HG02884 (cell line): ENCODE results near the gene UBE2U.

ENCODE experiments used
- ATAC-seq: cut with Tn5 transposase; IDR thresholded peaks from one replicate; pipeline ENCODE4 v1.9.1; 2021; ENCODE audit warnings: mild to moderate bottlenecking, moderate library complexity; ENCODE audit not compliant: unreplicated experiment

The UBE2U gene

GRCh38 chr1:64290420-64290819 lies 87.0 kb downstream of the UBE2U start:
- ATAC-seq = no peak

- ATAC-seq = no peak
These were observed 88.5 kb downstream of the UBE2U start for GRCh38 chr1:64291931-64292330.

GRCh38 chr1:64292399-64292798 lies 89.0 kb downstream of the UBE2U start:
- ATAC-seq = no peak

GRCh38 chr1:64293820-64294219 lies 90.4 kb downstream of the UBE2U start:
- no peak for ATAC-seq

- ATAC-seq = no peak
These were observed 91.7 kb downstream of the UBE2U start for GRCh38 chr1:64295136-64295535.

- ATAC-seq = no peak
These were observed 92.1 kb downstream of the UBE2U start for GRCh38 chr1:64295561-64295960.

GRCh38 chr1:64296459-64296858 lies 93.0 kb downstream of the UBE2U start:
- ATAC-seq = no peak

- ATAC-seq = no peak
These were observed 98.8 kb downstream of the UBE2U start for GRCh38 chr1:64302194-64302593.

- ATAC-seq = no peak
These were observed 99.5 kb downstream of the UBE2U start for GRCh38 chr1:64302971-64303370.

- ATAC-seq = no peak
These were observed 101.4 kb downstream of the UBE2U start for GRCh38 chr1:64304823-64305222.

- ATAC-seq = no peak
These were observed 105.4 kb downstream of the UBE2U start for GRCh38 chr1:64308866-64309265.

- ATAC-seq = no peak
These were observed 106.0 kb downstream of the UBE2U start for GRCh38 chr1:64309431-64309831.

- ATAC-seq = no peak
These were observed 107.3 kb downstream of the UBE2U start for GRCh38 chr1:64310760-64311159.

DNA sequence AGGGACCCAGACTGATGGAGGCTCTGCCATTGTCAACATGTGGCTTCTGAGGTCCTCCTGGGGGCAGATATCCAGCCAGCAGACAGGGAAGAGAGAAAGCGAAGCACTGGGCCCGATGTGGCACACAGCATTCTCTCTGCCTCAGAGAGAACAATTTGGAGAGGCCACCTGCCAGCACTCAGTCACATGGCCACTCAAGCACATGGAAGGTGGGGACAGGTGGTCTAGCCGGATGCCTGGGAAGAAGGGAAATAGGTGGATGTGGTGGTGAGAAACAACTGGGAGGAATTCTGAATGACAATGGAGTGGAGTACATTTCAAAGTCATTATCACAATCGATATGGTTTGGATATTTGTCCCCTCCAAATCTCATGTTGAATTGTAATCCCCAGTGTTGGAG lies 109.0 kb downstream of the UBE2U start:
- ATAC-seq = no peak

DNA sequence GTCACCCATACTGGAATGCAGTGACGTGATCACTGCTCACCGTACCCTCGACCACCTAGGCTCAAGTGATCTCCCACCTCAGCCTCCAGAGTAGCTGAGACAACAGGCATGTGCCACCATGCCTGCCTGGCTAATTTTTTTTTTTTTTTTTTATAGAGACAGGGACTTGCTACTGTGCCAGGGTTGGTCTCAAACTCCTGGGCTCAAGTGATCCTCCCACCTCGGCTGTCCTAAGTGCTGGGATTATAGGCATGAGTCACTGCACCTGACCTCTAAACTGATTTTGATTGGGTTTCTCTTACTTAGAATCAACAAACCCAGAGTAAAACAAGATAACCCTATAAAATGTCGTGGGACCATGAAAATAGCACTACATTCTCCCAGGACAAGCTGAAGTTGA lies 112.0 kb downstream of the UBE2U start:
- ATAC-seq = no peak
